ENCODE results near the gene SNRK. TPM values are rescaled to one million over a fixed set of nuclear protein-coding genes. Genes with fewer than 3 reads are reported as not detected.

The SNRK gene
- total RNA-seq, 1 donor from 2014 or later: 44.3 TPM

- H3K4me1 ChIP-seq: no peaks in the 10 kb centered on the region
- H3K4me3 ChIP-seq: no peak overlapping the region
- H3K36me3 ChIP-seq: no peaks in the 10 kb centered on the region
These were observed 25.9 kb upstream of the SNRK start for GRCh38 chr3:43260412-43260811.

GRCh38 chr3:43262194-43262593 lies 24.1 kb upstream of the SNRK start:
- intact Hi-C loops (cut with DNase I): no loop called here
- H3K27me3 ChIP-seq: no peaks in the 10 kb centered on the region
- no peak overlapping the region for H3K4me3 ChIP-seq
- H3K36me3 ChIP-seq: no peaks in the 10 kb centered on the region
- no peaks in the 10 kb centered on the region for H3K4me1 ChIP-seq
- H3K27ac ChIP-seq: no peak overlapping the region
- DNase-seq (ENCODE audit: low spot score in 2 of 2): no peak
- H3K9me3 ChIP-seq: no peaks in the 10 kb centered on the region
- no peak for TF ChIP-seq CTCF (IDR thresholded peaks at IDR 0.05)

More at GRCh38 chr3:43260412-43260811, 25.9 kb upstream of the SNRK start:
- Histone ChIP-seq H3K27me3 (no peaks in the 10 kb centered on the region), H3K27ac (no peak overlapping the region), H3K9me3 (no peaks in the 10 kb centered on the region)
- no peak for TF ChIP-seq CTCF (IDR thresholded peaks at IDR 0.05)
- no peak for DNase-seq (ENCODE audit: low spot score in 2 of 2)
- intact Hi-C loops (cut with DNase I): no loop called here

- H3K27ac ChIP-seq: no peak overlapping the region
- no peak overlapping the region for H3K4me3 ChIP-seq
- H3K36me3 ChIP-seq: no peaks in the 10 kb centered on the region
- H3K27me3 ChIP-seq: no peaks in the 10 kb centered on the region
- no peak for DNase-seq (ENCODE audit: low spot score in 2 of 2)
- intact Hi-C loops (cut with DNase I): no loop called here
- no peaks in the 10 kb centered on the region for H3K4me1 ChIP-seq
- H3K9me3 ChIP-seq: no peaks in the 10 kb centered on the region
- no peak for TF ChIP-seq CTCF (IDR thresholded peaks at IDR 0.05)
These were observed 19.9 kb upstream of the SNRK start for GRCh38 chr3:43266451-43266850.

GRCh38 chr3:43266995-43267394 lies 19.3 kb upstream of the SNRK start:
- Histone ChIP-seq H3K36me3 (no peaks in the 10 kb centered on the region), H3K4me3 (no peak overlapping the region), H3K27ac (no peak overlapping the region), H3K4me1 (no peaks in the 10 kb centered on the region), H3K9me3 (no peaks in the 10 kb centered on the region), H3K27me3 (no peaks in the 10 kb centered on the region)
- intact Hi-C loops (cut with DNase I): no loop called here
- no peak for TF ChIP-seq CTCF (IDR thresholded peaks at IDR 0.05)
- DNase-seq (ENCODE audit: low spot score in 2 of 2): no peak

- H3K27ac ChIP-seq: no peak overlapping the region
- no peaks in the 10 kb centered on the region for H3K4me1 ChIP-seq
- no peak overlapping the region for H3K4me3 ChIP-seq
- intact Hi-C loops (cut with DNase I): no loop called here
- no peaks in the 10 kb centered on the region for H3K27me3 ChIP-seq
- H3K36me3 ChIP-seq: no peaks in the 10 kb centered on the region
- DNase-seq (ENCODE audit: low spot score in 2 of 2): no peak
- no peaks in the 10 kb centered on the region for H3K9me3 ChIP-seq
- no peak for TF ChIP-seq CTCF (IDR thresholded peaks at IDR 0.05)
These were observed 17.7 kb upstream of the SNRK start for GRCh38 chr3:43268636-43269035.

GRCh38 chr3:43270078-43270477 lies 16.3 kb upstream of the SNRK start:
- Histone ChIP-seq H3K27ac (no peak overlapping the region), H3K4me3 (no peak overlapping the region), H3K9me3 (no peaks in the 10 kb centered on the region), H3K27me3 (no peaks in the 10 kb centered on the region), H3K4me1 (no peaks in the 10 kb centered on the region), H3K36me3 (no peaks in the 10 kb centered on the region)
- no peak for DNase-seq (ENCODE audit: low spot score in 2 of 2)
- TF ChIP-seq CTCF (IDR thresholded peaks at IDR 0.05): no peak
- intact Hi-C loops (cut with DNase I): no loop called here
